Measurements from ENCODE around the gene RCN1.
"Not testable (repeated sequence)": the region's sequence is repeated elsewhere in the genome, so short reads cannot be mapped to it uniquely, and the experiment has no call there.

RCN1 gene

GRCh38 chr11:32090545-32091370 lies at the start of gene RCN1:
Gene RCN1 (plus strand): TSS chr11:32091074. CDS start chr11:32091197, 123 bp downstream.
- DNase-seq = peak; percentile 95

GRCh38 chr11:32043737-32044136 lies 47.1 kb upstream of the RCN1 start:
- DNase-seq = no peak

GRCh38 chr11:32044158-32044863 lies 46.6 kb upstream of the RCN1 start:
- no peak for DNase-seq

GRCh38 chr11:32045456-32045855 lies 45.4 kb upstream of the RCN1 start:
- no peak for DNase-seq

GRCh38 chr11:32050264-32050663 lies 40.6 kb upstream of the RCN1 start:
- DNase-seq = peak; percentile 42

GRCh38 chr11:32052215-32052614 lies 38.7 kb upstream of the RCN1 start:
- DNase-seq = peak; percentile 73

GRCh38 chr11:32053151-32053888 lies 37.6 kb upstream of the RCN1 start:
- no peak for DNase-seq

- no peak for DNase-seq
Observed at GRCh38 chr11:32055861-32056260, 35.0 kb upstream of the RCN1 start.

GRCh38 chr11:32056438-32056837 lies 34.4 kb upstream of the RCN1 start:
- no peak for DNase-seq

- DNase-seq = no peak
Observed at GRCh38 chr11:32059686-32060462, 31.0 kb upstream of the RCN1 start.

- no peak for DNase-seq
Observed at GRCh38 chr11:32062540-32062939, 28.3 kb upstream of the RCN1 start.

- not testable (repeated sequence) for DNase-seq
Observed at GRCh38 chr11:32063031-32063430, 27.8 kb upstream of the RCN1 start.

- no peak for DNase-seq
Observed at GRCh38 chr11:32065865-32066629, 24.8 kb upstream of the RCN1 start.

- no peak for DNase-seq
Observed at GRCh38 chr11:32068134-32068870, 22.6 kb upstream of the RCN1 start.

GRCh38 chr11:32069361-32070058 lies 21.4 kb upstream of the RCN1 start:
- DNase-seq = no peak

GRCh38 chr11:32070692-32071091 lies 20.2 kb upstream of the RCN1 start:
- no peak for DNase-seq

GRCh38 chr11:32071811-32072210 lies 19.1 kb upstream of the RCN1 start:
- DNase-seq = no peak

- DNase-seq = peak; percentile 75
Observed at GRCh38 chr11:32072872-32073643, 17.8 kb upstream of the RCN1 start.

- no peak for DNase-seq
Observed at GRCh38 chr11:32073644-32074026, 17.2 kb upstream of the RCN1 start.

- peak; percentile 94 for DNase-seq
Observed at GRCh38 chr11:32079553-32079952, 11.3 kb upstream of the RCN1 start.
